Stimulated activated CD4-positive, alpha-beta T cell treated with anti-CD3 and anti-CD28 coated beads, TNF-alpha, amount 100 ng/mL, for 24 hours (primary cell): Measurements from ENCODE around the gene PRRX1.

ENCODE experiments used
- DNase-seq, 3 experiments: peaks; one replicate each; pipeline ENCODE4 v3.0.0-alpha.2; 2020; ENCODE audit warnings: low read depth in 3 of 3

Gene PRRX1

GRCh38 chr1:170765712-170766330 is 101.9 kb downstream of the PRRX1 start:
- no peak for DNase-seq

- no peak for DNase-seq
Measured at GRCh38 chr1:170768929-170769328, 105.0 kb downstream of the PRRX1 start.

GRCh38 chr1:170769691-170770090 is 105.8 kb downstream of the PRRX1 start:
- DNase-seq = no peak

GRCh38 chr1:170770254-170770653 is 106.3 kb downstream of the PRRX1 start:
- no peak for DNase-seq

- no peak for DNase-seq
Measured at GRCh38 chr1:170776252-170776651, 112.3 kb downstream of the PRRX1 start.

- DNase-seq = no peak
Measured at GRCh38 chr1:170776777-170777176, 112.8 kb downstream of the PRRX1 start.
